Right renal pelvis (tissue), 4 donors: ENCODE results near the gene SFRP5. TPM values are rescaled to one million over a fixed set of nuclear protein-coding genes. Genes with fewer than 3 reads are reported as not detected.

Experiments used
- DNase-seq, 4 donors: peaks; one replicate each; pipeline ENCODE4 v3.0.0-alpha.2; 2013; ENCODE audit warnings: low read depth in 4 of 4, low spot score in 3 of 4, missing footprints in 1 of 4
- polyA plus RNA-seq, 4 donors: library from polyadenylated mRNA; unstranded; fragments of 120-200 nt; gene quantifications; one replicate each; pipeline ENCODE4 v1.2.1, GENCODE V29; 2013; ENCODE audit not compliant: insufficient read length in 4 of 4

SFRP5 gene
- polyA plus RNA-seq, 4 donors, result 0.11 to 0.45 (median 0.14) TPM; not detected in 1

DNA sequence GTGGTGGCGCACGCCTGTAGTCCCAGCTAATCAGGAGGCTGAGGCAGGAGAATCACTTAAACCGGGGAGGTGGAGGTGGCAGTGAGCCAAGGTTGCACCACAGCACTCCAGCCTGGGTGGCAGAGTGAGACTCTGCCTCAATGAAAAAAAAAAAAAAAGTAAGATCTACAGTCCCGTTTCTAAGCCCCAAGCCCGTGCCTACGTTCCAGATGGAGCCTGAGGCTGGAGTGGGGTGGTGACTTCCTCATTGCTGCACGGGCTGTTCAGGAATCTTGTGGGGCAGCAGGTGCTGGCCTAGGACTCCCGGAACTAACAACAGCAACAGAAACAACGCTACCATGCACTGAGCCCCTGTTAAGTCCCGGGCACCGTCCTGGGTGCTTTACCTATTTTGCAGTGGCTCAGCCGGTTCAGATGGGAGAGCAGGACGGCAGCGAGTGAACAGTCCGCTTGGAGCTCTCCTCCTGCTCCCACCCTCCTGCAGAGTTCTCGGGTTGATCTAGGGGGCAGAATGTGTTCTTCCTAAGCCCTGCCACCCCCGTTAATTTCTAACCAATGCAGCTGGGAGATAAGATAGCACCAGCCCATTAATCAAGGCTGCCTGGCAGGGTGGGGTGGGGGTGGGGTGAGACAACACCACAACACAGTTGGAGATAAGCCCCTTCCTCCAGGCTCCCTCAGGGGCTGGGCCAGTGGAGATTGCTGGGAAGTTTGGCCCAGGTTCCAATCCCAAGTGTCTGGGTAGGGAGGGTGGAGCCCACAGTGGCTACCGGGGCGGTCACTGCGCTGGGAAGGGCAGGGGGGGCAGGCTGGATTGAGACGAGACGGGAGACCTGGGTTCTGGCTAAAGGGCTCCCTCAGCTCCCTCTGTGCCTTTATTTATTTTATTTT is 17.0 kb upstream of the SFRP5 start:
- no peak for DNase-seq

DNA sequence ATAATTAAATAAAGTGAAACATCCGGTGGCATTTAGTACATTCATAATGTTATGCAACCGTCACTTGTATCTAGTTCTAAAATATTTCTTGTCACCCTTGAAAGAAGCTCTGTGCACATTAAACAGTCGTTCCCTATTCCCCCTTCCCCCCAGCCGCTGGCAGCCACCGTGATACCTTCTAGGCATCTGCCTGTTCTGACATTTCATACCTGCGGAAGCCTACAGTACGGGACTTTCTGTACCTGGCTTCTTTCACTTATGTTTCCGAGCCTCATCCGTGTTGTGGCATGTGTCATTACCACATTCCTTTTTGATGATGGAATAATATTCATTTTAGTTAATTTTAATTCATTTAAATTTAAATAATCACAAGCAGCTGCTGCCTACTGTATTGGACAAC is 13.9 kb upstream of the SFRP5 start:
- DNase-seq, result no peak

DNA sequence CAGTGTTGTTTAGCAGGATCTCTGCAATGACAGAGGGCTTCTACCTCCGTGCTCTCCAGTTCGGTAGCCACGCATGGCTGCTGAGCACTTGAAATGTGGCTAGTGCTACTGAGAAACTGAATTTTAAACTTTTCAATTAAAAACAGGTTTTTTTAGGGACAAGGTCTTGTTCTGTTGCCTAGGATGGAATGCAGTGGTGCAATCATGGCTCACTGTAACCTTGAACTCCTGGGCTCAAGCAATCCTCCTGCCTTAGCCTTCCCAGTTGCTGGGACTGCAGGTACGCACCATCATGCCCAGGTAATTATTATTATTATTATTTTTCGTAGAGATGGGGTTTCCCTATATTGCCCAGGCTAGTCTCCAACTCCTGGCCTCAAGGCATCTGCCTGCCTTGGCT is 13.4 kb upstream of the SFRP5 start:
- no peak for DNase-seq

DNA sequence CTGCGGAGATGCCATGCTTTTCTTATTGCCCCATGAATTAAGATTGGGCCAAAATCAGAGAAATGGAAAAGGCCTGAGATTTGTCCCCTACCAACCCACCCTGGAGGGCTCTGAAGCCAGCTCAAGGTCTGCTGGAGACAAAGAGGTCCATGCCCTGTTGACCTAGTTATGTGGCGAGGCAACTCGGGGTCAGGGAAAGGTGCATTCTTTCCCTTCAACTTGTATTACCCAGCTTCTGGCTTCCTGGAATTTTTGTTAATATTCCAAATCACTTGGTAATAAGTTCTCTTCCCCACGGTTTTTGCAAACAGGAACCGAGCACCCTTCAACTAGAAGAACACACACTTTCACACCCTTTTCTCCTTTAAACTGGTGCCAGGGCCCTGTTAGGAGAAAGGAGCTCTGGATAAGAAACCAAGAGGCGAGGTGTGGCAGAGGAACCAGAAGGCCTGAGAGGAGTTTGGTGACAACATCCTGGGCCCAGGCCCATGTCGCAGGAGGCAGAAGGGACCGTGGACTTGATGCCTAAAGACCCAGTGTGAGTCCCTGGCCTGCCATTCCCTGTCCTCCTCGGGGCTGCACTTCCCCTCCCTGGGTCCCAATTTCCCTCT is 12.5 kb upstream of the SFRP5 start:
- DNase-seq, result no peak

DNA sequence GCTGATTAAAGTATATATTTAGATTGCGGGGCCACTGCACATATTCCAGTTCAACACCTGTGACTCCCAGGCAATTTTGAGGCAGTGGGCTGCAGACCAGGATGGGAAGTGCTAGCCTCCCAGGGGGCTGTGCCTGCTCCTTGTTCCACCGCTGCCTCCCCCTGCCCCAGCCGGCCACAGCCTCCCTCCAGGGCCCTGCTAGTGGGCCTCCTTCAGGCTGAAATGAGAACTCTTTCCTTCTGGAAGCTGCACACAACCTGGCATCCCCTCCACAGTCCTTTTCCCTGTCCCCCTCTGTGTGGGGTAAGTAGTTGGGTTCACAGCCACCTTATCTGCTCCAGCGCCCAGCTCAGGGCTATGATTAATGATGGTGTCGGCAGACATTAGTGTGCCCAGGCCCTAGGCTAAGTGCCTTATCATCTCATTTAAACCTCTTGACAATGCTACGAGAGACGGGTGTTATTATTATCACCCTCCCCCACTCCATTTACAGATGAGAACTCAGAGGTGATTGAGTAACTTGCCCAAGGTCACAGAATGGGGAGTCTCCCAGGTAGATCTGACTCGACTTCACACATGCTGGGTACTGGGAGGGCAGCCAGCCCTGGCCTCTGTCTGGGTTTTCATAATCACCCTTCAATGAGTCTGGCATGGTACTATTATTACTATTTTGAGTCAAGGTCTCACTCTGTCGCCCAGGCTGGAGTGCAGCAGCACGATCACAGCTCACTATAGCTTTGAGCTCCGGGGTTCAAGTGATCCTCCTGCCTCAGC is 10.8 kb upstream of the SFRP5 start:
- no peak for DNase-seq

DNA sequence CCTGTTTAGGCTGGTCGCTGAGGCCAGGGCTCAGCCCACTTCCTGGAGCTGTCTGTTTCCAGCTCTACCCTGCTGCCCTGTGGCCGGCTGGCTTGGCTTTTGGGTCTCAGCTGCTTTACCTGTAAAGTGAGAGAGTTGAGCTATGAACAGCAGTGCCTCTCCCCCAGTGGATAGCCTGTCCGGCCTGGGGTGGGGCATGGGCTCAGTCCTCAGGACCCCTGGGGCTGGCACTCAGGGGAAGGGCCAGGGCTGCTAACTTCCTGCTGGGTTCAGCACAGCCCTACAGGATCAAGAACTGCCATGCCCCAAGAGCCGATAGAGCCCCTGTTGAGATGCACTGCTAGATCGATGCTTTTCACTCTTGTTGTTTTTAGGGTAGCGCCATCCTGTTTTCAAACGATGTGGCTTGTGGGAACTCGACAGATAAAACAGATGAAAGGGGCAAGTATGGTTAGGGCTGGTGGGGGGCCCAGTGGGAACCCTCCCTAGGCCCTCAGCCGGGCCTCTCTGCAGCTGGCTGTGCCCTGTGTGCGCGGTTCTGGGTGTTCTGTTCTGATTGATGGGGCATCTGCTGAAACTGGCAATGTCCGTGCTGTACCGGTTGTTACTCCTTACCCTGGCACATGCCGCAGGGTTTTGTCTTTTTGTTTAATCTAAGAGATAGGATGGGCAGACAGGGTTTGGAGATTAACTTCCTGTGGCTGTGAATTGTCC is 10.0 kb upstream of the SFRP5 start:
- DNase-seq, result no peak

DNA sequence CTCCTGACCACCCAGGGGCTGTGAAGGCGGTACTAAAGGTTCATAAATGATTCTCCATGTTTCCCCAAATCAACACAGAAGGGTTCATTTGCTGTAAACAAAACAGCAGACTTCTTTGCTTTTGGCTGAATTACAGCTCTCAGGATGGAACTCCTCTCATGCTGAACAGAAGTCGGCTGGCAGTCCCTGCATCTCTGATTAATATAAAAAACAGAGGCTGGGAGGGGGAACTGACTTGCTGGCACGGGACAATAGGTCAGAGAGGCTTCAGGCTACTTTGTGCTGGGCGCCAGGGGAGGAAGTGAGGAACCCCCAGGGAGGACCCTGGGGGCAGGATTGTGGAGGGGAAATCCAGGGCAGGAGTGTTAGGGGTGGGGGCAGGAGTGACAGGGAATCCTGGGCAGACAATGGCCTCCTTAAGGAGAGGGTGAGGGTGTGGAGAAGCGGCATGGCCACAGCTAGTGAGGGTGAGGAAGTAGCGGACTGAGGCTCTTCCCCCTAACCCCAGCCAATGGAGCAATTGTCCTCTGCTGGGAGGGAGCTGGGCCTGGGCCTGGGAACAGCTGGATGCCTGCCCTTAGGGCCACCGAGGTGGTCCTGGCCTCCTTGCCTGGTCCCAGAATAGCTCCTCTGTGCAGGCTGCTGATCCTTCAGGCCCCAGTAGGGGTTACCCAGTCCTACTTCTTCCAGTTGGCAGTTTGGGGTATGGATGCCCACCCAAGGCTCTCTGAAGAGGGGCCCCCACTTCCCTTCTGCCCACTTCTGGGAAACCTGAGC is 9.2 kb upstream of the SFRP5 start:
- DNase-seq, result no peak

DNA sequence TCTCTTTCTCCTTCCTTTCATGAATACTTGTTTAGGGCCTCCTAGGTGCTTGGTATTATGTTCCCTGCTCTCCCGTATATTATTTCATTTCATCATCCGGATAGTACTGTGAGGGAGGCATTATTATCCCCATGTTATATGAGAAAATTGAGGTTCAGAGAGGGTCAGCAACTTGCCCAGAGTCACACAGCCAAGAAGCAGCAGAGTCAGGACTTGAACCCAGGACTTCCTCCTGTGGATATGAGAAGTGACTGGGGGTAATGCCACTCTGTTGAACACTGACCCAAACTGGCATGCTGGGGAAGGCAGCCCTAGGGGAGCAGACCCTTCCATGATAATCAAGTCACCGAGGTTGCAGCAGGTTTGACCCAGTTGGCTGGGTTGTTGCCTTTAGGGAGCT is 8.2 kb upstream of the SFRP5 start:
- DNase-seq, result no peak

DNA sequence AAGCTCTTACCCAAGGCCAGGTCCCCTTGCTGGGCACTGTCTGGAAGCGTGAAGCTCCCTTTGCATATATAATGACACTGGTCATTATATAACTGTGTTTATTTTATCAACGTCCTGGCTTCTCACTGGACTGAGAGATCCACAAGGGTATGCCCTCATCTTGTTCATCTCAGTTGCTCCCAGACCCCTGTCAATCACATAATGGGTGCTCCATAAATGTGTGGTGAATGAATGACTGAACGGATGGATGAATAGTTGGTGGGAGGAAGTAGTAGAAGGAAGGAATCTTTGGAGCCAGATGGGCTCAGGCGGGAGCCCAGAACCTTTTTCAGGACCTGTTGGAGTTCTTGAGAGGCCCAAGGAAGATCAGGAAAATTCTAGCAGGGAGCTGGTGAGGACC is 7.7 kb upstream of the SFRP5 start:
- no peak for DNase-seq

DNA sequence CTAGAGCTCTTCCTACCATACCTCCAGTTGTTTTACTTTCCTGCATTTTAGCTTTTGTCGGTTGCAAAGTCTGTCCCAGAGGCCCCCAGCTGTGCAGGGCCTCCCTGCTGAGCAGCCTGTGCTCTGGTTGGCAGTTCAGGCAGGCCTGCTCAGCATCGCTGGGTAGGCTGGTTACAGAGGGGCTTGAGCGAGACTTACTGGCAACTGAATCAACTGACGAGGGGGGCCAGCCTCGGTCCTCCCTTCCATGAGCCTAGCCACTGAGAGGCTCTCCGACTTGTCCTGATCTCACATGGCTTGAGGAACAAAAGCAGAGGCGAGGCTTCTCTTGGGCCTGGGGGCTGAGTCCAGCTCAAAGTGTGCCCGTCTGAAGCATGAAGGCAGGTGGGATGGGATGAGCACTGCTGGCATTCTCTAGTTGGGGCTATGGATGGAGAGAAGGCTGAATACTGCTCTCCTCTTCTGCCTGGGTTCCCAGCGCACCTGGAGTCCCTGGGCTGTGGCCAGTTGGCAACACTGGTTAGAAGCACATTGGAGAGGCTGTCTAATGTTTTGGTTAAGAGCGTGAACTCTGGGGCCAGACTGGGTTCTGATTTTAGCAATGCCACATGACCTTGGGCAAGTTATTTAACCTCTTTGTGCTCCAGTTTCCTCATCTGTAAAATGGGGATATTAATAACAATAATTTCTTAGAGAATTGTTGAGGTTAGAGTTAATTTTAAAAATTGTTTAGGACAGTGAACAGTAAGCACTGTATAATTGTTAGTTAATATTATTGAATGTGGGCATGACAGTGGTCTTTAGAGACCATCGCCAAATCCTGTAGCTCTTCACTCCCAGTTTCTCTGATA is 6.9 kb upstream of the SFRP5 start:
- no peak for DNase-seq

DNA sequence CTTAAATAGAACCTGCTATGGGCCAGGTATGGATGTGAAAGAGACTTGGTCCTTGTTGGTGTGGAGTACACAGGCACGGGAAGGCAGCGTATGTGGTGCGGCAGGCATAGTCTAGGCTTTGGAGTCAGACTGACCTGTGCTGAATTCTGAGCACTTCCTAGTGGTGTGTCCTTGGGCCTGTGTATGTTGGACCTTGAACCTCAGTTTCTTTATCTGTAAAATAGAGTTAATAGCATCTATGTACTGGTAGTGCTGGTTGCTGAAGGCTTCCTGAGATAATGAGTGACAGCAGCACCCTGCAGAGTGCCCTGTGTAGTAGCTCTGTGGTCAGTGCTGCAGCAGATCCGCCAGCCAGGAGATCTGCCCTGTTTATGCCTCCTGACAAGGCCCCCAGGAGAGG is 5.3 kb upstream of the SFRP5 start:
- no peak for DNase-seq

DNA sequence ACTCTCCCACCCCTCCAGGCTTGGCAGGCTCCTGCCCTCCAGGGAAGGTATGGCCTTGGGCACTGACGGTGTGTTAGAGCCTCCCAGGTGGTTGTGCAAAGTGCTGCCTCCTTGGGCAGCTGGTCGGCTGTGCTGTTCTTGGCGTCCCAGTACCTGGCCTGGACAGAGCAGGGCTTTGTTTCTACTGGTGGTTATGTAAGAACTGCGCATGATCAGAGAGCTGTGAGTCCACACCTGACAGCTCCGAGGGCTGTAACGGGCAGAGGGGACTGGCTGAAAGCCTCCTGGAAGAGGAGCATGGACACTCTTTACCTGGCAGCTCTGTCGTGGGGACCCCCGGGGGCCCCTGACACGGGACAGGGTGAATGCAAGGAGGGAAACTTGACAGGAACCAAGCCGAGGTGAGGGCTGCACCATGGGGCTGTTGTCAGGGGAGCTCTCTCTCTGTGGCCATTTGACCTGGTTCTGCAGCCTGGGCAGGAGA is 3.1 kb upstream of the SFRP5 start:
- no peak for DNase-seq

DNA sequence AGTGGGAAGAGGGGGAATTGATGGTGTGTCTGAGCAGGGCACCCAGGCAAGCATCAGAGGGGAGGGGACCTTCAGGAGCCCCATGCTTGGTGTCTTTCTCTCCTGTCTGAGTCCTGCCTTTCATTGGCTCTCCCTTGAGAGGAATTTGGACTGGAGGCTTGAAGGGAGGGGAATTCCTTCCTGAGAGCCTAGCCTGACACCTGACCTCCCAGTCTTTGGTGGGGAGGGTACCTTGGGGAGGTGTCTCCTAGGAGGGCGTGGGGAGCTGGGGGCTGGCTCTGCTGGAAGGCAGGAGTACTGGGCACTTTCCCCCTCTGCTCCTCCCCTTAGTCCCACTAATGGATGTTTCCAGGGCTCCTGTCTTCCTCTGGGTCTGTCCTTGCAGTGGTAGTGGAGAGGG is 1.3 kb upstream of the SFRP5 start:
- no peak for DNase-seq

DNA sequence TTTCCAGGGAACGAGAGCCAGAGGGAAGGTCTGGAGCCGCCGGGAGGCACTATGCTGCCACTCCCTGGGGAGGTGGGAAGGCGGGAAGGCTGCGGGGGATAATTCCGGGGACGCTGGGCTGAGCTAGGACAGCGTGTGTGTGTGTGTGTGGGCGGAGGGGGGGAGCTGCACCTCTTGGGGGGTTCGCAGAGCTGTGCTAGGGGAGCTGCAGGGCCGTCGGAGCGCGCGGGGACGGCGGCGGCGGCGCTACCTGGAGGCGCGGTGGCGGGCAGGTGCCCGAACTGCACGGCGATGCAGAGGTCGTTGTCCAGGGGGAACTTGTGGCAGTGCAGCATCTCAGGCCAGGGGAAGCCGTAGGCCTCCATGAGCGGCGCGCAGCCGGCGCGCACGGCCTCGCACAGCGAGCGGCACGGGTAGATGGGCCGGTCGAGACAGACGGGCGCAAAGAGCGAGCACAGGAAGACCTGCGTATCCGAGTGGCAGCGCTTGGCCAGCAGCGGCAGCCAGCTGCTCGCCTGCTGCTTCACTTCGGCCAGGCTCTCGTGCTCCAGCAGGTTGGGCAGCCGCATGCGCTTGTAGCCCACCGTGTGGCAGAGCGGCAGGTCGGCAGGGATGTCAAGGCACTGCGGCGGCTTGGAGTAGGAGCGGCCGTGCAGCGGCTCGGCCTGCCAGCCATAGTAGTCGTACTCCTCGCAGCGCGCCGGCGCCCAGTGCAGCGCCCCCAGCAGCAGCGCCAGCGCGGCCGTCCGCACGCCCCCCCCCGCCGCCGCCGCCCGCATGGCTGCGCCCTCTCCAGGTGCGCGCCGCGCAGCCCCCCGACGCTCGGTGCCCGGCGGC is 526 bp downstream of the SFRP5 start:
- no peak for DNase-seq

DNA sequence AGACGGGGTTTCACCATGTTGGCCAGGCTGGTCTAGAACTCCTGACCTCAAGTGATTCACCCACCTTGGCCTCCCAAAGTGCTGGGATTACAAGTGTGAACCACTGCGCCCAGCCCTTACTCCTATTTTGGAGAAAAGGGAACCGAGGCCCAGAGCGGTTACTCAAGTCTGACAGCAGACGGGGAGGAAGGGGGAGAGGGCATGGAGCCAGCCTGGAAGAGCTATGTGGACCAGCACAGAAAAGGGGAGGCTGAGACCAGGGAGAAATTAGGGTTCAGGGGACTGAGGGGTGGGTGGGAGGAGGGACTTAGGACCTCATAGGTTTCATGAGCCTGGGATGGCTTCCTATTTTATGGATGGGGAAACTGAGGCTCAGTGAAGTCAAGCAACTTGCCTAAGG is 1.5 kb downstream of the SFRP5 start:
- DNase-seq, result no peak

DNA sequence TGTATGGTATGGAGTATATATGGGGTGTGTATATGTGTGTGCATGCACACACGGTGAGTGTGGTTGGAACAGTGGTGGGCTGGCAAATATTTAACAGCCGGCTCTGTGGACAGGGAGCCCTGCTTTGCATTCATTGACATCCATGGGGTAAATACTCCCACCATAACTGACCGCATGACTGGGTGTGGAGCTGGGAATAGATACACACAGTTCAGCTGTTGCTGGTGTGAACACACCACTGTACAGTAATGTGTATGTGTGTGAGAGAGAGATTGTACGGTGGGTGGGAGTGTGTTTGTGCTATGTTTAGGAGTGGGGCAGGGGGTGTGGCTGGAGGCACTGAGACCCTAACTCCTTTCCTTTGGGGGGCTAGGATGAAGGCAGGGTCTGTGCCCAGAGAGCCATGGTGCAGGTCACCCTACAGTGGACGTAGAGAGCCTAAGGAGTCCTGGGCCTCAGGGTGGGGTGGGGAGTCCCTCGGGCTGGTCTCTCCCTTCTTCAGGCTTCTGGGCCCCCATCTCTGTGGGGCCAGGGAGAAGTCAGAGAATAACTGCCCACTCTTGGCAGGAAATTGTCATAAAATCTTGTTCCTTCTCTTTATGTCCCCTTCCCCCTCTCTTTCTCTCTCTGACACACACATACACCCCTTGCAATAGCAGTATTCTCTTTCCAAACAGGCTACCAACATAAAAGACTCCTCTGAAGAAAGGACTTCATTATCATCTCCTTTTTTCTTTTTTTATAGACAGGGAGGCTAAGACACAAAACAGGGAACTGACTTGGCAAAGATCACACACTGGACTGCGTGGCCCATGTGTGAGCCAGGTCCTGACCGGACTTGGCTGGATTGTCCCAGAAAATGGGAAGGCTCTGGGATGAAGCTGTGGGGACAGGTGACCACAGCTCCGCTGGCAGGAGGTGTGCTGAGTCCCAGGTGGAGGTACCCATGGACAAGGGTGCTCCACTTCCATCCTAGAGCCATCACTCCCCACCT is 3.2 kb downstream of the SFRP5 start:
- DNase-seq, result no peak
